Measurements from ENCODE around the gene TRIO. TPM values are rescaled to one million over a fixed set of nuclear protein-coding genes. Genes with fewer than 3 reads are reported as not detected.

The TRIO gene
- total and polyA plus RNA-seq, 2 donors (not counting 3 experiments of a cell fraction or from before 2014, with no cell fraction given), result 82.9 to 248 TPM

- Histone ChIP-seq H3K9me1 (replicated peaks; ENCODE audit: control insufficient read depth, extremely low read depth, insufficient read depth, low read length) (no peaks in the 10 kb centered on the region), H3K27me3 (ENCODE audit: control insufficient read depth in 2 of 2, insufficient read depth in 2 of 2, low read length in 2 of 2) (no peaks in the 10 kb centered on the region), H3K9me3 (replicated peaks; ENCODE audit: control insufficient read depth, insufficient read depth, low read length) (no peaks in the 10 kb centered on the region), H4K20me1 (replicated peaks; ENCODE audit: control insufficient read depth, extremely low read depth, insufficient read depth, low read length) (no peaks in the 10 kb centered on the region), H2AFZ (ENCODE audit: low read depth, low read length) (no peak overlapping the region), H3K79me2 (ENCODE audit: control insufficient read depth, insufficient read depth, low read length) (no peaks in the 10 kb centered on the region), H3K9ac (replicated peaks; ENCODE audit: extremely low read depth, insufficient read depth, low read length) (no peak overlapping the region), H3K36me3 (ENCODE audit: control insufficient read depth in 2 of 2, extremely low read depth in 1 of 2, insufficient read depth in 2 of 2, low read length in 2 of 2) (peaks cover 25 to 31% of the 10 kb centered on the region in 2 experiments), H3K27ac (ENCODE audit: insufficient read depth, low read depth, low read length) (no peak overlapping the region), H3K4me3 (replicated peaks in 1 of 3; ENCODE audit: insufficient read depth in 1 of 3, low read depth in 1 of 3, low read length in 3 of 3) (no peak overlapping the region), H3K4me2 (ENCODE audit: insufficient read depth, low read length) (no peak overlapping the region), H3K4me1 (ENCODE audit: control insufficient read depth, extremely low read depth, insufficient read depth, low read length) (peaks cover 15% of the 10 kb centered on the region)
- intact Hi-C loops (cut with micrococcal nuclease), result no loop called here
- no peak for TF ChIP-seq EZH2 (IDR thresholded peaks at IDR 0.05; ENCODE audit: borderline replicate concordance, low read depth, low read length, severe bottlenecking)
- TF ChIP-seq POLR2AphosphoS5 (IDR thresholded peaks at IDR 0.05; ENCODE audit: insufficient read depth, low read depth, low read length), result no peak
- TF ChIP-seq GATA2 (IDR thresholded peaks at IDR 0.05; ENCODE audit: insufficient read depth, insufficient read length, low read depth, low read length), result no peak
- TF ChIP-seq POLR2A (IDR thresholded peaks at IDR 0.05; ENCODE audit: low read depth, low read length), result no peak
- no peak for TF ChIP-seq MAX (IDR thresholded peaks at IDR 0.05; ENCODE audit: insufficient read depth, insufficient read length)
- TF ChIP-seq FOS (IDR thresholded peaks at IDR 0.05; ENCODE audit: borderline replicate concordance, insufficient read depth, low read length), result no peak
- TF ChIP-seq JUN (IDR thresholded peaks at IDR 0.05; ENCODE audit: borderline replicate concordance, insufficient read depth, insufficient read length, low read depth), result no peak
- TF ChIP-seq CTCF (IDR thresholded peaks at IDR 0.05; ENCODE audit: extremely low read depth in 1 of 2, insufficient read depth in 1 of 2, low read depth in 1 of 2, low read length in 2 of 2), result no peak
- no peak for TF ChIP-seq MYC (IDR thresholded peaks at IDR 0.05; ENCODE audit: low read depth, low read length)
- POLR2A ChIA-PET, result no interaction called here
- DNase-seq (ENCODE audit: low read depth, low spot score) (no peak), FAIRE-seq (no peak)
- no TSS peak for BruUV-seq (replicated peaks)
- dilution Hi-C loops (cut with MboI; ENCODE audit: extremely low pct_ligation_motif_present, low sequenced_read_pairs), result no loop called here
- CTCF ChIA-PET, result interaction anchor here (0.5 to 1.1 kb wide), 2 partner anchors 9 to 76 kb away, joined by 3 read pairs; no protein-coding TSS in a partner anchor
These were observed 336.1 kb downstream of the TRIO start for GRCh38 chr5:14479143-14479696.
